ENCODE data around the gene TMEM125. TPM values are rescaled to one million over a fixed set of nuclear protein-coding genes. Genes with fewer than 3 reads are reported as not detected.

TMEM125 gene
- total RNA-seq, 2 experiments from 2014 or later = 0.23 TPM; not detected in 1

GRCh38 chr1:43314233-43314632 is 44.5 kb downstream of the TMEM125 start:
- ChIA-PET POLR2A (no interaction called here), CTCF (ENCODE audit: unreplicated experiment) (no interaction called here)
- intact Hi-C loops (cut with micrococcal nuclease; ENCODE audit: unreplicated experiment) = no loop called here

GRCh38 chr1:43315481-43315880 is 45.7 kb downstream of the TMEM125 start:
- H3K27ac ChIP-seq (ENCODE audit: low read depth, low read length, poor library complexity, severe bottlenecking) = no peak overlapping the region
- no peaks in the 10 kb centered on the region for H3K9me2 ChIP-seq (ENCODE audit: insufficient read depth, low read length)
- no TSS peak for BruUV-seq (replicated peaks)
- TF ChIP-seq CTCF (conservative IDR thresholded peaks at IDR 0.05; ENCODE audit: low read length) = no peak
- TF ChIP-seq EZH2phosphoT487 (IDR thresholded peaks at IDR 0.05; ENCODE audit: borderline replicate concordance, low read depth, low read length) = no peak
- H3K4me2 ChIP-seq (ENCODE audit: low read length) = no peak overlapping the region
- intact Hi-C loops (cut with micrococcal nuclease; ENCODE audit: unreplicated experiment) = no loop called here
- no peaks in the 10 kb centered on the region for H3K36me3 ChIP-seq (ENCODE audit: insufficient read depth, low read length)
- no peaks in the 10 kb centered on the region for H3K9me3 ChIP-seq (ENCODE audit: low read length)
- H3K79me2 ChIP-seq (ENCODE audit: insufficient read depth, low read depth, low read length) = no peaks in the 10 kb centered on the region
- no peaks in the 10 kb centered on the region for H4K20me1 ChIP-seq (ENCODE audit: insufficient read depth, low read length)
- no peak overlapping the region for H2AFZ ChIP-seq (ENCODE audit: low read length)
- H3K4me3 ChIP-seq (ENCODE audit: low read depth, low read length, poor library complexity, severe bottlenecking) = no peak overlapping the region
- DNase-seq (ENCODE audit: low spot score) = no peak
- no peaks in the 10 kb centered on the region for H3K4me1 ChIP-seq (ENCODE audit: insufficient read depth, low read length, poor library complexity, severe bottlenecking)
- CTCF ChIA-PET (ENCODE audit: unreplicated experiment) = no interaction called here
- POLR2A ChIA-PET = no interaction called here

More at GRCh38 chr1:43314233-43314632, 44.5 kb downstream of the TMEM125 start:
- no peak overlapping the region for H2AFZ ChIP-seq (ENCODE audit: low read length)
- H3K9me3 ChIP-seq (ENCODE audit: low read length) = no peaks in the 10 kb centered on the region
- no peaks in the 10 kb centered on the region for H3K36me3 ChIP-seq (ENCODE audit: insufficient read depth, low read length)
- no peaks in the 10 kb centered on the region for H4K20me1 ChIP-seq (ENCODE audit: insufficient read depth, low read length)
- TF ChIP-seq CTCF (conservative IDR thresholded peaks at IDR 0.05; ENCODE audit: low read length) (no peak), EZH2phosphoT487 (IDR thresholded peaks at IDR 0.05; ENCODE audit: borderline replicate concordance, low read depth, low read length) (no peak)
- no peaks in the 10 kb centered on the region for H3K4me1 ChIP-seq (ENCODE audit: insufficient read depth, low read length, poor library complexity, severe bottlenecking)
- no peaks in the 10 kb centered on the region for H3K79me2 ChIP-seq (ENCODE audit: insufficient read depth, low read depth, low read length)
- no peak overlapping the region for H3K27ac ChIP-seq (ENCODE audit: low read depth, low read length, poor library complexity, severe bottlenecking)
- H3K4me2 ChIP-seq (ENCODE audit: low read length) = no peak overlapping the region
- DNase-seq (ENCODE audit: low spot score) = no peak
- BruUV-seq (replicated peaks) = no TSS peak
- no peaks in the 10 kb centered on the region for H3K9me2 ChIP-seq (ENCODE audit: insufficient read depth, low read length)
- H3K4me3 ChIP-seq (ENCODE audit: low read depth, low read length, poor library complexity, severe bottlenecking) = no peak overlapping the region

- no peaks in the 10 kb centered on the region for H3K9me2 ChIP-seq (ENCODE audit: insufficient read depth, low read length)
- BruUV-seq (replicated peaks) = no TSS peak
- ChIA-PET CTCF (ENCODE audit: unreplicated experiment) (no interaction called here), POLR2A (no interaction called here)
- H3K79me2 ChIP-seq (ENCODE audit: insufficient read depth, low read depth, low read length) = no peaks in the 10 kb centered on the region
- no peak for TF ChIP-seq CTCF (conservative IDR thresholded peaks at IDR 0.05; ENCODE audit: low read length)
- TF ChIP-seq EZH2phosphoT487 (IDR thresholded peaks at IDR 0.05; ENCODE audit: borderline replicate concordance, low read depth, low read length) = no peak
- H3K9me3 ChIP-seq (ENCODE audit: low read length) = no peaks in the 10 kb centered on the region
- H3K4me1 ChIP-seq (ENCODE audit: insufficient read depth, low read length, poor library complexity, severe bottlenecking) = no peaks in the 10 kb centered on the region
- H4K20me1 ChIP-seq (ENCODE audit: insufficient read depth, low read length) = no peaks in the 10 kb centered on the region
- no peak overlapping the region for H3K27ac ChIP-seq (ENCODE audit: low read depth, low read length, poor library complexity, severe bottlenecking)
- no peak overlapping the region for H3K4me2 ChIP-seq (ENCODE audit: low read length)
- H3K36me3 ChIP-seq (ENCODE audit: insufficient read depth, low read length) = no peaks in the 10 kb centered on the region
- intact Hi-C loops (cut with micrococcal nuclease; ENCODE audit: unreplicated experiment) = no loop called here
- DNase-seq (ENCODE audit: low spot score) = no peak
- H2AFZ ChIP-seq (ENCODE audit: low read length) = no peak overlapping the region
- H3K4me3 ChIP-seq (ENCODE audit: low read depth, low read length, poor library complexity, severe bottlenecking) = no peak overlapping the region
Measured at GRCh38 chr1:43315963-43316737, 46.4 kb downstream of the TMEM125 start.

All from OCI-LY7 (cell line).